ENCODE measurements around the gene ANGPTL5. TPM values are rescaled to one million over a fixed set of nuclear protein-coding genes. Genes with fewer than 3 reads are reported as not detected.
"Not testable (repeated sequence)": the region's sequence is repeated elsewhere in the genome, so short reads cannot be mapped to it uniquely, and the experiment has no call there.

The ANGPTL5 gene
- not detected in 2 replicates for total RNA-seq

DNA sequence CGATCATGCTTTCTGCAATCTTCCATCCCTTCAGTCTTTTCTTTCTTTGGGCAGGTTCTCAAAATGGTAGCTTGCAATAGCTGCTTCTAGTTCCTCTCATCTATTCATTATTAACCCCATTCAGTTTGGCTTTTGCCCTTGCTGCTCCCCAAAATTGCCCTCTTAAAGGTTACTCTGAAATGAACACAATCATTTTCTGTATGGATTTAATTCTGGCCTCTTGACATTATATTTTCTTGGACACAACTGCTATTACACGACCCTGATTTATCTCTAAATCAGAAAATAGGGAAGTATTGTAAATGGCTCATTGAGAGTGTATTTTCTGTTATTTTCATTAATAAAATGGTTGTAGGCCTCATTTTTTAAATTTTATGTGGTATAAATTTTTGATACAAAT is at the start of gene ANGPTL5:
TSS of gene ANGPTL5 (minus strand) at position 101 of the 400 bp plus-strand sequence. CDS start 8,613 bp downstream, outside the sequence.
- peak within 1 kb of the TSS; percentile 85 for H3K4me3 ChIP-seq (ENCODE audit: low read depth, low read length)
- TF ChIP-seq, protein P1, sequence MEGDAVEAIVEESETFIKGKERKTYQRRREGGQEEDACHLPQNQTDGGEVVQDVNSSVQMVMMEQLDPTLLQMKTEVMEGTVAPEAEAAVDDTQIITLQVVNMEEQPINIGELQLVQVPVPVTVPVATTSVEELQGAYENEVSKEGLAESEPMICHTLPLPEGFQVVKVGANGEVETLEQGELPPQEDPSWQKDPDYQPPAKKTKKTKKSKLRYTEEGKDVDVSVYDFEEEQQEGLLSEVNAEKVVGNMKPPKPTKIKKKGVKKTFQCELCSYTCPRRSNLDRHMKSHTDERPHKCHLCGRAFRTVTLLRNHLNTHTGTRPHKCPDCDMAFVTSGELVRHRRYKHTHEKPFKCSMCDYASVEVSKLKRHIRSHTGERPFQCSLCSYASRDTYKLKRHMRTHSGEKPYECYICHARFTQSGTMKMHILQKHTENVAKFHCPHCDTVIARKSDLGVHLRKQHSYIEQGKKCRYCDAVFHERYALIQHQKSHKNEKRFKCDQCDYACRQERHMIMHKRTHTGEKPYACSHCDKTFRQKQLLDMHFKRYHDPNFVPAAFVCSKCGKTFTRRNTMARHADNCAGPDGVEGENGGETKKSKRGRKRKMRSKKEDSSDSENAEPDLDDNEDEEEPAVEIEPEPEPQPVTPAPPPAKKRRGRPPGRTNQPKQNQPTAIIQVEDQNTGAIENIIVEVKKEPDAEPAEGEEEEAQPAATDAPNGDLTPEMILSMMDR (IDR thresholded peaks at IDR 0.05; ENCODE audit: insufficient read depth, low read depth, low read length), result no peak
- DNase-seq (ENCODE audit: low read depth), result no peak

DNA sequence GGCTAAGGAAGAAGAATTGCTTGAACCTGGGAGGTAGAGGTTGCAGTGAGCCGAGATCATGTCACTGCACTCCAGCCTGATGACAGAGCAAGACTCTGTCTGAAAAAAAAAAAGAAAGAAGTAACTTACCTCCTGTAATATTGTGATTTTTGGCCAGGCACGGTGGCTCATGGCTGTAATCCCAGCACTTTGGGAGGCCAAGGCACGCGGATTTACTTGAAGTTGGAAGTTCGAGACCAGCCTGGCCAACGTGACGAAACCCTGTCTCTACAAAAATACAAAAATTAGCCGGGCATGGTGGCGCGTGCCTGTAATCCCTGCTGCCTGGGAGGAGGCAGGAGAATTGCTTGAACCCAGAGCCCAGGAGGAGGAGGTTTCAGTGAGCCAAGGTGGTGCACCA is 47.9 kb upstream of the ANGPTL5 start:
- not testable (repeated sequence) for H3K4me3 ChIP-seq (ENCODE audit: low read depth, low read length); DNase-seq (ENCODE audit: low read depth)

DNA sequence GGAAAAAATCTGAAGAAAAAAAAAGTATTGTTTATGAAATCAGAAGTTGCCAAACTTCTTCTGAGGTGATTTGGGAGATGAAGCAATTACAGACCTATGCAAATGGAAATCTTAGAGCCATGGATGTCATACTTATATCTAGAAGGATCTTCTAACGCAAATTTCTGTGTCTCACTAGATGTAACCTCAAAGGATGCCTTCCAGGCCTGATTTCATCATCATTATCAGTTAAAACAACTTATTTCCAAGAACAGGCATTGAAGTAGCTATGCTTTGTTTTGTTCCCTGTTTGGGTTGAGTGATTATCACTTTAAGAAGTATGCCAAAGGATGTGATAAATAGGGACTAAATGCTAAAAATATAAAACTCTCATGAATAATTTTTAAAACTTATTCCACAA is 43.9 kb upstream of the ANGPTL5 start:
- TF ChIP-seq, protein P1 (IDR thresholded peaks at IDR 0.05; ENCODE audit: insufficient read depth, low read depth, low read length), result no peak
- no peak for DNase-seq (ENCODE audit: low read depth)
- H3K4me3 ChIP-seq (ENCODE audit: low read depth, low read length), result no peak overlapping the region

DNA sequence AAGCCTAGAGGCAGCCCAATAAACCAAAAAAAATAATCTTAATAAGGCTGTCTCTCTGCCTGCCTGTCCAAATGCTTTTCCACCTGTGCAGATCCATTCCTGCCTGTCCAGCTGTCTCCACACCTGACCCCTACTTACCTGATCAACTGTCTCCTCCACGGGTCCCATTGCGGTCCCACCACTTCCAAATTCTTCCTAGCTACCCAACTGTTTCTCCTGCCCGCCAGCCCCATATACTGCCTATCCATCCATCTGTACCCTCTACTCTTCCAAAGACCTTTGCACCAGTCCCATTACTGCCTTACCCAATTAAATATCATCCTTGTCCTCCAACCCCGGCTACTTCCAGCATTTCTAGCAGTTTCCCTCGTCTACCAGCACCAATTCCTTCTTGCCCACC is 39.4 kb upstream of the ANGPTL5 start:
- H3K4me3 ChIP-seq (ENCODE audit: low read depth, low read length), result no peak overlapping the region
- TF ChIP-seq, protein P1 (IDR thresholded peaks at IDR 0.05; ENCODE audit: insufficient read depth, low read depth, low read length), result no peak
- no peak for DNase-seq (ENCODE audit: low read depth)

DNA sequence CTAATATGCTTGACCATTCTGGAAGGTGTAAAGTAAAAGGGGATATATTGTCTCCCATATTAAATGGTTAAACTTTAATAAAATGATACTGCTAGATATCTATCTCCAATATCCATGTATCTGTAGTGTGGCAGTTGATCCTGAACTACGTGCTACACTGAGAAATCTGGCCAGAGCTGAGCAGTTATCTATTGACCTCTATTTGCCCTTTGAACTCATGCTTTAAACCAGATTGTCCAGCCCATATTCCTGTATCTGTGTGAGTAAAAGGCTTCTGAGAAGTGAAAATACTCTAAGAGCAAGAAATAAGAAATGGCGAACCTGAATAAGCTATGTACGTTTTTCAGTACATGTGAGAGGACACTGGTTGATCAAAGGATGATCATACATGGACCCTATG is 39.0 kb upstream of the ANGPTL5 start:
- TF ChIP-seq, protein P1 (IDR thresholded peaks at IDR 0.05; ENCODE audit: insufficient read depth, low read depth, low read length), result no peak
- DNase-seq (ENCODE audit: low read depth), result no peak
- H3K4me3 ChIP-seq (ENCODE audit: low read depth, low read length), result no peak overlapping the region

DNA sequence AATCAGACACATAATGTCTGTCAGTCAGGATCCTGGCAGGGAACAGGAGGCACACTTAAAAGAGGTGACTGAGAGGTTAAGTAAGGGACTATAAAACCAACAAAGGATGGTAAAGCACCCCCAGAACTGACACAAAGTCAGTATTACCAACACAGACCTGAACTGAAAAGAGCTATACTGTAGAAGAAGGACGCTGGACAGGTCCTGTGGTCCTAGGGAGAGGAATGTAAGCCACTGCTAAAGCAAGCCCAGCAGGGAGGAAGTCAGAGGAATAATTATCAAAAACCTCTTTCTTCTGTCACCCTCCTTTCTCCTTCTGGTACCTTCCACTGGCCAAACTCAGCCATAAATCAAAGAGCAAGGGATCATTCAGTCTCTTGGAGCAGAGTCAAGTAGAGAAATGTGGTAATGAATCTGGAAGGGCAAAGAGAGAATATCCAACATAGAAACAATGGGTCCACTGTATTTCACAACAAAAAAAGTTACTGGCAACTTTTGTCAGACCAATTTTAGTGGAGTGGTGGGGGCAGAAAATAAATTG is 33.4 kb upstream of the ANGPTL5 start:
- TF ChIP-seq, protein P1 (IDR thresholded peaks at IDR 0.05; ENCODE audit: insufficient read depth, low read depth, low read length), result no peak
- DNase-seq (ENCODE audit: low read depth), result no peak
- no peak overlapping the region for H3K4me3 ChIP-seq (ENCODE audit: low read depth, low read length)

DNA sequence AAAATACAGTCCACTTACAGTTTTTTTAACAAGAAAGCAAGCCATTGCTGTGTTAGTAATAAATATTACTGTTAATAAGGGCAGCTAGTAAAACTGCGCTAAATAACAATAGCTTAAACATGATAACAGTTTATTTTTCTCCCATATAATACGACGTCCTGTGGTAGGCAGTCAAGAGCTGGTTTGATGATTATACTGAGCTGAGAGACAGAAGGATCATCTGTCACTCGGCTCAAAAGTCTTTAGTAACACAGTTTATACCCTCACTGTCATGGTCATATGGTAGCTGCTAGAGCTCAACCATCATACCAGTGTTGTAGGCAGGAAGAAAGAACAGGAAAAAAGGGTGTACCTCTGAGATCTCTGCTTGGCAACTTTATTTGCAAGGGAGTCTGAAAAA is 29.1 kb upstream of the ANGPTL5 start:
- TF ChIP-seq, protein P1 (IDR thresholded peaks at IDR 0.05; ENCODE audit: insufficient read depth, low read depth, low read length), result no peak
- no peak for DNase-seq (ENCODE audit: low read depth)
- H3K4me3 ChIP-seq (ENCODE audit: low read depth, low read length), result no peak overlapping the region

Measured in fibroblast of villous mesenchyme (primary cell).